Psoas muscle (tissue), 8 donors: ENCODE data around the gene C5orf15. TPM values are rescaled to one million over a fixed set of nuclear protein-coding genes. Genes with fewer than 3 reads are reported as not detected.

ENCODE experiments used
- ATAC-seq, 4 donors: fragments of 200-7000 bp; cut with Tn5 transposase; one replicate each; pipeline ENCODE4 v1.9.1; 2020; ENCODE audit warnings: moderate library complexity in 3 of 4, mild to moderate bottlenecking in 2 of 4
- DNase-seq, 2 donors: peaks; one replicate each; pipeline ENCODE4 v3.0.0-alpha.2; 2020
- H3K27ac ChIP-seq: fragments of 200-600 bp; one replicate; pipeline ENCODE4 v1.8.0; 2022
- H3K27me3 ChIP-seq, 3 donors: fragments of 200-600 bp in 1 of 3; one replicate each; pipeline versions ENCODE4 v1.6.1 to v1.8.0; 2013 to 2022; ENCODE audit warnings: low read length in 2 of 3, mild to moderate bottlenecking in 2 of 3, moderate library complexity in 1 of 3; ENCODE audit not compliant: insufficient read depth in 3 of 3
- H3K36me3 ChIP-seq, 2 donors: fragments of 200-600 bp in 1 of 2; one replicate each; pipeline versions ENCODE4 v1.6.1 to v1.8.0; 2013 to 2022; ENCODE audit warnings: low read depth in 1 of 2, mild to moderate bottlenecking in 1 of 2, moderate library complexity in 1 of 2; ENCODE audit not compliant: insufficient read depth in 1 of 2
- H3K4me1 ChIP-seq: fragments of 200-600 bp; one replicate; pipeline ENCODE4 v1.8.0; 2022
- H3K4me3 ChIP-seq: fragments of 200-600 bp; one replicate; pipeline ENCODE4 v1.8.0; 2022; ENCODE audit warnings: mild to moderate bottlenecking
- H3K9me3 ChIP-seq: fragments of 200-600 bp; one replicate; pipeline ENCODE4 v1.8.0; 2022
- CTCF ChIP-seq: fragments of 200-600 bp; IDR thresholded peaks from one replicate; pipeline ENCODE4 v1.8.0; 2022; ENCODE audit warnings: antibody characterized with exemption
- WGBS, 3 donors: extraction: QIAGEN DNeasy Blood & Tissue Kit; methylation state at CpG; one replicate each; pipeline versions ENCODE4 v1.1.6 to v1.1.7; 2013; 5-methylcytosine and 5-hydroxymethylcytosine counted together
- intact Hi-C, 2 donors: fragments of 100-400 bp; cut with DNase I; formaldehyde crosslinking; loops; one replicate each; pipeline versions ENCODE4 v1.11.0 to v1.14.2; 2022
- polyA plus RNA-seq, 3 donors: library from polyadenylated mRNA; stranded (reverse); fragments of 200-250 nt; gene quantifications; one replicate each; pipeline ENCODE4 v1.2.3, GENCODE V29; 2013
- total RNA-seq, 4 donors: library from RNA; stranded (reverse); fragmentation: NEBNext Ultra II Directional in 2 of 4; extraction: Animal tissue kit (Norgen Biotek cat#: 25700) in 2 of 4; gene quantifications; one replicate each; pipeline versions ENCODE4 v1.2.1 to v1.2.4, GENCODE V29; 2021 to 2023
- donor health status: healthy with polysubstance abuse.
- donor health status: DM: no; HTN: no; CAD: no; lungs with moderate emphysema.
- donor health status: Bipolar disorder and iron deficiency.
- donor health status: healthy.
- donor health status: DM: yes; HTN: yes; CAD: no.
- donor health status: DM: no; HTN: no; CAD: no.
- donor health status: DM: no; HTN: no; CAD: no.
- donor health status: DM: yes; HTN: yes; CAD: no.

Gene C5orf15
- total and polyA plus RNA-seq, 7 donors: 12.7 to 29.8 (median 13.9) TPM

GRCh38 chr5:134001938-134002731 lies 33.7 kb upstream of the C5orf15 start:
- peaks cover 70% of the 10 kb centered on the region for H3K4me1 ChIP-seq
- no peak for TF ChIP-seq CTCF
- H3K4me3 ChIP-seq: peak overlapping the region; percentile 90
- peak overlapping the region; percentile 99 for H3K27ac ChIP-seq
- WGBS, 3 donors: 60 to 75% (median 62%) methylated on average over 13 of the region's 13 CpGs
- intact Hi-C loops: no loop called here
- DNase-seq (peak in 1 of 2 donors; percentile 5), ATAC-seq (no peak)
- peaks cover 0 to 14% of the 10 kb centered on the region in 2 donors for H3K36me3 ChIP-seq
- H3K9me3 ChIP-seq: no peaks in the 10 kb centered on the region
- H3K27me3 ChIP-seq: no peaks in the 10 kb centered on the region

GRCh38 chr5:134000696-134001453 lies 32.5 kb upstream of the C5orf15 start:
- Histone ChIP-seq H3K9me3 (no peaks in the 10 kb centered on the region), H3K36me3 (peaks cover 0 to 14% of the 10 kb centered on the region in 2 donors), H3K4me3 (peak overlapping the region; percentile 42), H3K4me1 (peaks cover 77% of the 10 kb centered on the region), H3K27ac (peak overlapping the region; percentile 99), H3K27me3 (no peaks in the 10 kb centered on the region)
- WGBS, 3 donors: 65 to 68% (median 65%) methylated on average over 10 of the region's 10 CpGs
- TF ChIP-seq CTCF: no peak
- peak in 1 of 2 donors; percentile 1 for DNase-seq
- ATAC-seq: no peak
- intact Hi-C loops: no loop called here

GRCh38 chr5:134000091-134000511 lies 31.7 kb upstream of the C5orf15 start:
- Histone ChIP-seq H3K27me3 (no peaks in the 10 kb centered on the region), H3K9me3 (no peaks in the 10 kb centered on the region), H3K4me3 (peak overlapping the region; percentile 42), H3K4me1 (peaks cover 83% of the 10 kb centered on the region), H3K27ac (peak overlapping the region; percentile 99), H3K36me3 (peaks cover 0 to 14% of the 10 kb centered on the region in 2 donors)
- DNase-seq: peak; percentile 50 to 82
- peak; percentile 56 to 73 (median 63) for ATAC-seq
- TF ChIP-seq CTCF: no peak
- WGBS, 3 donors: 26 to 42% (median 26%) methylated on average over 5 of the region's 5 CpGs
- intact Hi-C loops: no loop called here

- DNase-seq (no peak), ATAC-seq (no peak)
- intact Hi-C loops: no loop called here
- no peaks in the 10 kb centered on the region for H3K27me3 ChIP-seq
- no peak for TF ChIP-seq CTCF
- H3K4me1 ChIP-seq: peaks cover 96% of the 10 kb centered on the region
- 71 to 83% (median 74%) methylated on average over 7 of the region's 7 CpGs for WGBS, 3 donors
- no peaks in the 10 kb centered on the region for H3K9me3 ChIP-seq
- no peak overlapping the region for H3K4me3 ChIP-seq
- peak overlapping the region; percentile 99 for H3K27ac ChIP-seq
- H3K36me3 ChIP-seq: peaks cover 0 to 14% of the 10 kb centered on the region in 2 donors
Measured at GRCh38 chr5:133998807-133999206, 30.4 kb upstream of the C5orf15 start.
